ENCODE data around the gene LRBA. TPM values are rescaled to one million over a fixed set of nuclear protein-coding genes. Genes with fewer than 3 reads are reported as not detected.
"Not testable (repeated sequence)": the region's sequence is repeated elsewhere in the genome, so short reads cannot be mapped to it uniquely, and the experiment has no call there.

LRBA gene
- total and polyA plus RNA-seq, 9 of the 15 experiments (the other 6 are each of a cell fraction or from before 2014, with no cell fraction given), result 24.2 to 88.7 (median 59.7) TPM

GRCh38 chr4:150557811-150558210, 457.3 kb downstream of the LRBA start:
- WGBS (ENCODE audit: insufficient coverage, low coverage, missing lambda C conversion rate), result 75% methylated on average over 3 of the region's 3 CpGs
- in situ Hi-C loops (cut with MboI), result not testable (repeated sequence)

More at GRCh38 chr4:150557811-150558210, 457.3 kb downstream of the LRBA start:
- H3K27ac ChIP-seq (ENCODE audit: extremely low read depth, low read depth, low read length); H3K4me3 ChIP-seq; intact Hi-C loops (cut with micrococcal nuclease); BruUV-seq (replicated peaks); H3K4me1 ChIP-seq (replicated peaks in 1 of 2; ENCODE audit: control insufficient read depth in 2 of 2, insufficient read depth in 2 of 2, low read length in 2 of 2); H2AFZ ChIP-seq (ENCODE audit: low read depth, low read length); H3K79me2 ChIP-seq (ENCODE audit: control insufficient read depth, insufficient read depth, low read length); H3K9ac ChIP-seq (ENCODE audit: insufficient read depth in 1 of 2, low read depth in 2 of 2, low read length in 2 of 2); POLR2A ChIA-PET; H3K27me3 ChIP-seq (ENCODE audit: control insufficient read depth in 2 of 2, insufficient read depth in 2 of 2, low read length in 2 of 2); H3K36me3 ChIP-seq (ENCODE audit: control insufficient read depth, insufficient read depth, low read length); DNase-seq (ENCODE audit: extremely low read depth in 1 of 4, low spot score in 3 of 4); H3K9me3 ChIP-seq (replicated peaks; ENCODE audit: control insufficient read depth, insufficient read depth, low read depth, low read length); H3K9me1 ChIP-seq (ENCODE audit: control insufficient read depth, insufficient read depth, low read length); H3K4me2 ChIP-seq (ENCODE audit: insufficient read depth, low read length); CTCF ChIA-PET (ENCODE audit: low intra/inter-chr PET ratio); H4K20me1 ChIP-seq (replicated peaks; ENCODE audit: control insufficient read depth, insufficient read depth, low read length); TF ChIP-seq CEBPG (CRISPR knock-in tag; IDR thresholded peaks at IDR 0.05): not testable (repeated sequence)
- FAIRE-seq (peak; percentile 67), ATAC-seq (peak; percentile 77)
- TF ChIP-seq C11orf30 (IDR thresholded peaks at IDR 0.05; ENCODE audit: low read depth) (peak; percentile 98), NFE2 (IDR thresholded peaks at IDR 0.05; ENCODE audit: low read depth) (peak; percentile 72), MAFK (IDR thresholded peaks at IDR 0.05; ENCODE audit: low read length) (peak; percentile 51; the same call in 1 of the 2 replicates), DPF2 (IDR thresholded peaks at IDR 0.05) (peak; percentile 76), ZNF316 (IDR thresholded peaks at IDR 0.05) (peak; percentile 98), CEBPG (tag; conservative IDR thresholded peaks at IDR 0.05 in 1 of 2, IDR thresholded peaks at IDR 0.05 in 1 of 2) (peak; percentile 26 to 52; a peak in 2 of 4 replicates), BACH1 (tag; IDR thresholded peaks at IDR 0.05) (0 out of 2 replicates have a peak, but pooled peaks have one; percentile 27), MAFG (tag; conservative IDR thresholded peaks at IDR 0.05) (peak; percentile 88), NFIC (IDR thresholded peaks at IDR 0.05) (0 out of 2 replicates have a peak, but pooled peaks have one; percentile 5), SMARCA4 (IDR thresholded peaks at IDR 0.05) (peak; percentile 38; the same call in 1 of the 2 replicates), TRIM24 (IDR thresholded peaks at IDR 0.05) (0 out of 4 replicates have a peak, but pooled peaks of 1 of the 2 experiments have one; percentile 25), SMARCE1 (IDR thresholded peaks at IDR 0.05) (0 out of 2 replicates have a peak, but pooled peaks have one; percentile 21), CEBPB (tag; IDR thresholded peaks at IDR 0.05) (peak; percentile 92), ARID1B (IDR thresholded peaks at IDR 0.05) (peak; percentile 38; the same call in 1 of the 2 replicates), MAFF (IDR thresholded peaks at IDR 0.05; ENCODE audit: low read length) (peak; percentile 58; the same call in 1 of the 2 replicates)
- TF ChIP-seq, protein P1, sequence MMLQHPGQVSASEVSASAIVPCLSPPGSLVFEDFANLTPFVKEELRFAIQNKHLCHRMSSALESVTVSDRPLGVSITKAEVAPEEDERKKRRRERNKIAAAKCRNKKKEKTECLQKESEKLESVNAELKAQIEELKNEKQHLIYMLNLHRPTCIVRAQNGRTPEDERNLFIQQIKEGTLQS (IDR thresholded peaks at IDR 0.05), result 0 out of 2 replicates have a peak, but pooled peaks have one; percentile 31
- TF ChIP-seq, protein P1 (CRISPR knock-in tag; conservative IDR thresholded peaks at IDR 0.05), result not testable (repeated sequence)
- TF ChIP-seq, protein P2, sequence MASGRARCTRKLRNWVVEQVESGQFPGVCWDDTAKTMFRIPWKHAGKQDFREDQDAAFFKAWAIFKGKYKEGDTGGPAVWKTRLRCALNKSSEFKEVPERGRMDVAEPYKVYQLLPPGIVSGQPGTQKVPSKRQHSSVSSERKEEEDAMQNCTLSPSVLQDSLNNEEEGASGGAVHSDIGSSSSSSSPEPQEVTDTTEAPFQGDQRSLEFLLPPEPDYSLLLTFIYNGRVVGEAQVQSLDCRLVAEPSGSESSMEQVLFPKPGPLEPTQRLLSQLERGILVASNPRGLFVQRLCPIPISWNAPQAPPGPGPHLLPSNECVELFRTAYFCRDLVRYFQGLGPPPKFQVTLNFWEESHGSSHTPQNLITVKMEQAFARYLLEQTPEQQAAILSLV (tag; IDR thresholded peaks at IDR 0.05), result peak; percentile 22; the same call in 1 of the 2 replicates

Measured in K562 (cell line).